Endothelial cell of umbilical vein (primary cell): Measurements from ENCODE around the gene SNAPC5. TPM values are rescaled to one million over a fixed set of nuclear protein-coding genes. Genes with fewer than 3 reads are reported as not detected.

Experiments
- BruUV-seq: library from RNA; stranded (reverse); fragments of 400-500 nt; replicated peaks from 2 replicates; lab custom pipeline; 2021; lab: Mats Ljungman, UMichigan
- CTCF ChIA-PET: fragments of 300-600, 350-600 bp; sonication (Branson Sonifier 250); formaldehyde crosslinking; loops from one replicate; lab custom pipeline; 2021; ENCODE audit warnings: antibody characterized with exemption, inconsistent platforms; lab: Charles Lee
- POLR2A ChIA-PET: fragments of 300-600, 350-600 bp; sonication (Branson Sonifier 250); formaldehyde crosslinking; loops from one replicate; lab custom pipeline; 2021; ENCODE audit warnings: antibody characterized with exemption, inconsistent platforms; lab: Charles Lee
- DNase-seq: peaks from one replicate; pipeline ENCODE4 v3.0.0-alpha.2; 2011; ENCODE audit warnings: low read depth, low spot score
- FAIRE-seq: peaks from 2 replicates; lab custom pipeline; 2011; peaks lifted over from hg19 to GRCh38; lab: Jason Lieb, UNC
- H2AFZ ChIP-seq: 2 replicates; pipeline ENCODE4 v1.6.0; 2012; ENCODE audit warnings: low read depth, low read length, control low read depth, inconsistent platforms
- H3K27ac ChIP-seq: 2 replicates; pipeline ENCODE4 v1.5.1; 2011; ENCODE audit warnings: low read depth, mild to moderate bottlenecking, control low read depth, low read length, moderate library complexity; ENCODE audit not compliant: insufficient read depth
- H3K27me3 ChIP-seq, 2 experiments: 2 replicates each; pipeline versions ENCODE4 v1.6.0 to v1.6.1; 2011; ENCODE audit warnings: low read length in 2 of 2, mixed read lengths in 1 of 2; ENCODE audit not compliant: control insufficient read depth in 2 of 2, insufficient read depth in 2 of 2
- H3K36me3 ChIP-seq, 2 experiments: 2 replicates in 1 of 2; 3 replicates in 1 of 2; pipeline ENCODE4 v1.5.1; 2011; ENCODE audit warnings: low read length in 2 of 2, mild to moderate bottlenecking in 1 of 2, moderate library complexity in 1 of 2; ENCODE audit not compliant: control insufficient read depth in 2 of 2, insufficient read depth in 2 of 2; ENCODE audit errors: extremely low read depth in 1 of 2
- H3K4me1 ChIP-seq: 3 replicates; pipeline ENCODE4 v1.5.1; 2011; ENCODE audit warnings: mild to moderate bottlenecking, low read length; ENCODE audit not compliant: control insufficient read depth, insufficient read depth; ENCODE audit errors: extremely low read depth
- H3K4me2 ChIP-seq: 2 replicates; pipeline ENCODE4 v1.6.1; 2011; ENCODE audit warnings: low read length, control low read depth, mixed read lengths; ENCODE audit not compliant: insufficient read depth
- H3K4me3 ChIP-seq, 3 experiments: fragments of 200-600 bp in 1 of 3; sonication (generic), shearing (Covaris generic) in 1 of 3; replicated peaks in 1 of 3; 2 replicates each; pipeline ENCODE4 v1.5.1; 2011 to 2016; ENCODE audit warnings: control low read depth in 3 of 3, low read length in 3 of 3, mild to moderate bottlenecking in 2 of 3, inconsistent platforms in 1 of 3, low read depth in 1 of 3, moderate library complexity in 1 of 3; ENCODE audit not compliant: insufficient read depth in 1 of 3
- H3K79me2 ChIP-seq: 2 replicates; pipeline ENCODE4 v1.6.0; 2012; ENCODE audit warnings: low read length, inconsistent platforms; ENCODE audit not compliant: control insufficient read depth, insufficient read depth
- H3K9ac ChIP-seq: replicated peaks from 2 replicates; pipeline ENCODE3; 2011; ENCODE audit warnings: low read length, control low read depth; ENCODE audit not compliant: insufficient read depth; ENCODE audit errors: extremely low read depth
- H3K9me1 ChIP-seq: replicated peaks from 3 replicates; pipeline ENCODE4 v1.6.0; 2011; ENCODE audit warnings: mild to moderate bottlenecking, low read length; ENCODE audit not compliant: control insufficient read depth, insufficient read depth; ENCODE audit errors: extremely low read depth
- H3K9me3 ChIP-seq: replicated peaks from 2 replicates; pipeline ENCODE4 v1.5.1; 2012; ENCODE audit warnings: low read length, inconsistent platforms; ENCODE audit not compliant: control insufficient read depth, insufficient read depth
- H4K20me1 ChIP-seq: replicated peaks from 2 replicates; pipeline ENCODE3; 2011; ENCODE audit warnings: mild to moderate bottlenecking, low read length; ENCODE audit not compliant: control insufficient read depth, insufficient read depth; ENCODE audit errors: extremely low read depth
- EZH2 ChIP-seq: IDR thresholded peaks from 2 replicates; pipeline ENCODE4 v1.6.1; 2012; ENCODE audit warnings: borderline replicate concordance, low read depth, mild to moderate bottlenecking, moderate library complexity, low read length, inconsistent platforms; ENCODE audit not compliant: severe bottlenecking
- FOS ChIP-seq: IDR thresholded peaks from 2 replicates; pipeline ENCODE4 v1.6.1; 2011; ENCODE audit warnings: mild to moderate bottlenecking, low read length, moderate library complexity, borderline replicate concordance; ENCODE audit not compliant: insufficient read depth
- GATA2 ChIP-seq: IDR thresholded peaks from 2 replicates; pipeline ENCODE4 v1.7.0; 2011; ENCODE audit warnings: low read depth, mild to moderate bottlenecking, moderate library complexity, mixed read lengths, low read length; ENCODE audit not compliant: insufficient read length, insufficient read depth
- JUN ChIP-seq: IDR thresholded peaks from 2 replicates; pipeline ENCODE4 v1.6.1; 2011; ENCODE audit warnings: borderline replicate concordance, low read depth; ENCODE audit not compliant: insufficient read length, insufficient read depth
- MYC ChIP-seq: IDR thresholded peaks from one replicate; pipeline ENCODE4 v1.6.1; 2011; ENCODE audit warnings: mild to moderate bottlenecking, low read depth, low read length
- POLR2A ChIP-seq: IDR thresholded peaks from 2 replicates; pipeline ENCODE4 v1.6.1; 2012; ENCODE audit warnings: low read depth, mild to moderate bottlenecking, control low read depth, low read length
- POLR2AphosphoS5 ChIP-seq: IDR thresholded peaks from 2 replicates; pipeline ENCODE4 v1.6.1; 2012; ENCODE audit warnings: low read depth, mild to moderate bottlenecking, control low read depth, low read length, moderate library complexity; ENCODE audit not compliant: insufficient read depth
- dilution Hi-C: fragments of 300-500 bp; cut with MboI; formaldehyde crosslinking; loops from one replicate; pipeline ENCODE4 v1.15.0; 2019; ENCODE audit warnings: low sequenced_read_pairs; ENCODE audit not compliant: extremely low pct_ligation_motif_present
- intact Hi-C: fragments of 100-400 bp; cut with micrococcal nuclease; formaldehyde crosslinking; loops from one replicate; pipeline ENCODE4 v1.10.0; 2022
- polyA plus RNA-seq, 4 experiments: library from polyadenylated mRNA; depleted of rRNA in 3 of 4; stranded (reverse) in 3 of 4; unstranded in 1 of 4; fragments of >200 nt; gene quantifications; 2 replicates each; pipeline versions ENCODE4 v1.2.1 to v1.2.3, GENCODE V29; 2011 to 2012; ENCODE audit warnings: missing spikeins in 1 of 4
- total RNA-seq: library from RNA; stranded (reverse); gene quantifications from 2 replicates; pipeline ENCODE4 v1.2.3, GENCODE V29; 2021
- TF ChIP-seq, protein P1 (sequence below): IDR thresholded peaks from 2 replicates; pipeline ENCODE4 v1.6.1; 2011; ENCODE audit not compliant: insufficient read depth, insufficient read length
- TF ChIP-seq, protein P2 (sequence below), 2 donors: IDR thresholded peaks; 1 replicate in 1 of 2; 2 replicates in 1 of 2; pipeline ENCODE4 v1.5.1; 2011; ENCODE audit warnings: low read length in 2 of 2, mild to moderate bottlenecking in 2 of 2, moderate library complexity in 2 of 2, control low read depth in 1 of 2, inconsistent platforms in 1 of 2, low read depth in 1 of 2; ENCODE audit not compliant: insufficient read depth in 1 of 2; ENCODE audit errors: extremely low read depth in 1 of 2

SNAPC5 gene
- total and polyA plus RNA-seq, 2 donors (not counting 3 experiments of a cell fraction or from before 2014, with no cell fraction given): 16.0 to 17.4 TPM

DNA sequence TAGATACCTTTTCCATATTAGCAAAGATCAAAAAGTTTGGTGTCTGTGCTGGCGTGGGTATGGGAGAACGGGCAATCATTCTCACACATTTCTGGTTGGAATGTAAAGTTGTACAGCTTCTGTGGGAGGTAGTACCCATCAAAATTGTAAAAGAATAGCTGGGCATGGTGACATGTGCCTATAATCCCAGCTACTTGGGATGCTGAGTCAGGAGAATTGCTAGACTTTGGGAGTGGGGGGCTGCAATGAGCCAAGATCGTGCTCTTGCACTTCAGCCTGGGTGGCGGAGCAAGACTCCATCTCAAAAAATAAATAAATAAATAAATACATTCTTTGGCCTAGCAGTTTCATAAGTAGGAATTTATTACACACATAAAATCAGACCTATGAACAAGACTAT is 45.3 kb upstream of the SNAPC5 start:
- FAIRE-seq: no peak
- H3K4me2 ChIP-seq: no peak overlapping the region
- no TSS peak for BruUV-seq
- H2AFZ ChIP-seq: no peak overlapping the region
- no peaks in the 10 kb centered on the region for H3K9me3 ChIP-seq
- no peaks in the 10 kb centered on the region for H3K79me2 ChIP-seq
- intact Hi-C loops (no loop called here), dilution Hi-C loops (no loop called here)
- H3K4me1 ChIP-seq: no peaks in the 10 kb centered on the region
- H4K20me1 ChIP-seq: no peaks in the 10 kb centered on the region
- peaks cover 2 to 9% of the 10 kb centered on the region in 2 experiments for H3K36me3 ChIP-seq
- no peak for TF ChIP-seq JUN
- H3K9me1 ChIP-seq: no peaks in the 10 kb centered on the region
- H3K4me3 ChIP-seq: no peak overlapping the region
- CTCF ChIA-PET: interaction anchor here (0.6 to 1.4 kb wide), 3 partner anchors 15 to 24 kb away, joined by 3 to 4 read pairs (median 3); no protein-coding TSS in a partner anchor
- H3K9ac ChIP-seq: no peak overlapping the region
- H3K27me3 ChIP-seq: no peaks in the 10 kb centered on the region
- POLR2A ChIA-PET: interaction anchor here (0.7 kb wide), 1 partner anchor 9 kb away, joined by 4 read pairs; no protein-coding TSS in a partner anchor
- DNase-seq: no peak
- no peak overlapping the region for H3K27ac ChIP-seq

DNA sequence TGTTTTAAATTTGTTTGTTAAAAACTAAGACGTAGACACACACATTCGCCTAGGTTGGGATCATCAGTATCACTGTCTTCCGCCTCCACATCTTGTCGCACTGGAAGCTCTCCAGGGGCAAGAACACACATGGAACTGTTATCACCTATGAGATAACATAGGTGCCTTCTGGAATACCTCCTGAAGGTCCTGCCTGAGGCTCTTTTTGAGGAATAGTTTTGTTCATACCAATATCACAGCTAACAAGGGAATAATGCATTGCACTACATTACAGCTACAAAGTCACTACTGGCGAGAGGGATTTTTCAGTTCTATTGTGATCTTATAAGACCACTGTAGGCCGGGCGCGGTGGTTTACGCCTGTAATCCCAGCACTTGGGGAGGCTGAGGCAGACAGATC is 37.5 kb upstream of the SNAPC5 start:
- no peak for FAIRE-seq
- Histone ChIP-seq H3K4me2 (no peak overlapping the region), H3K27me3 (no peaks in the 10 kb centered on the region), H3K27ac (no peak overlapping the region), H3K36me3 (peaks cover 2 to 12% of the 10 kb centered on the region in 2 experiments), H3K4me3 (no peak overlapping the region), H3K4me1 (no peaks in the 10 kb centered on the region), H4K20me1 (no peaks in the 10 kb centered on the region), H3K79me2 (no peaks in the 10 kb centered on the region), H2AFZ (no peak overlapping the region), H3K9ac (no peak overlapping the region), H3K9me3 (no peaks in the 10 kb centered on the region), H3K9me1 (no peaks in the 10 kb centered on the region)
- CTCF ChIA-PET: interaction anchor here (1.0 kb wide), 1 partner anchor 37 kb away, joined by 3 read pairs; no protein-coding TSS in a partner anchor
- POLR2A ChIA-PET: interaction anchor here (0.7 kb wide), 1 partner anchor 180 kb away, joined by 3 read pairs; no protein-coding TSS in a partner anchor
- no peak for DNase-seq
- BruUV-seq: no TSS peak
- TF ChIP-seq FOS: no peak
- TF ChIP-seq, protein P1, sequence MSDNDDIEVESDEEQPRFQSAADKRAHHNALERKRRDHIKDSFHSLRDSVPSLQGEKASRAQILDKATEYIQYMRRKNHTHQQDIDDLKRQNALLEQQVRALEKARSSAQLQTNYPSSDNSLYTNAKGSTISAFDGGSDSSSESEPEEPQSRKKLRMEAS: no peak
- no peak for TF ChIP-seq MYC
- no peak for TF ChIP-seq POLR2A
- TF ChIP-seq, protein P2, sequence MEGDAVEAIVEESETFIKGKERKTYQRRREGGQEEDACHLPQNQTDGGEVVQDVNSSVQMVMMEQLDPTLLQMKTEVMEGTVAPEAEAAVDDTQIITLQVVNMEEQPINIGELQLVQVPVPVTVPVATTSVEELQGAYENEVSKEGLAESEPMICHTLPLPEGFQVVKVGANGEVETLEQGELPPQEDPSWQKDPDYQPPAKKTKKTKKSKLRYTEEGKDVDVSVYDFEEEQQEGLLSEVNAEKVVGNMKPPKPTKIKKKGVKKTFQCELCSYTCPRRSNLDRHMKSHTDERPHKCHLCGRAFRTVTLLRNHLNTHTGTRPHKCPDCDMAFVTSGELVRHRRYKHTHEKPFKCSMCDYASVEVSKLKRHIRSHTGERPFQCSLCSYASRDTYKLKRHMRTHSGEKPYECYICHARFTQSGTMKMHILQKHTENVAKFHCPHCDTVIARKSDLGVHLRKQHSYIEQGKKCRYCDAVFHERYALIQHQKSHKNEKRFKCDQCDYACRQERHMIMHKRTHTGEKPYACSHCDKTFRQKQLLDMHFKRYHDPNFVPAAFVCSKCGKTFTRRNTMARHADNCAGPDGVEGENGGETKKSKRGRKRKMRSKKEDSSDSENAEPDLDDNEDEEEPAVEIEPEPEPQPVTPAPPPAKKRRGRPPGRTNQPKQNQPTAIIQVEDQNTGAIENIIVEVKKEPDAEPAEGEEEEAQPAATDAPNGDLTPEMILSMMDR (IDR thresholded peaks at IDR 0.05; ENCODE audit: extremely low read depth in 1 of 2, insufficient read depth in 1 of 2, low read depth in 1 of 2, low read length in 2 of 2): no peak
- no peak for TF ChIP-seq EZH2
- TF ChIP-seq POLR2AphosphoS5: no peak
- TF ChIP-seq JUN: no peak
- no peak for TF ChIP-seq GATA2
- intact Hi-C loops (no loop called here), dilution Hi-C loops (no loop called here)
